ENCODE data around the gene AK4. TPM values are rescaled to one million over a fixed set of nuclear protein-coding genes. Genes with fewer than 3 reads are reported as not detected.
"Not testable (repeated sequence)": the region's sequence is repeated elsewhere in the genome, so short reads cannot be mapped to it uniquely, and the experiment has no call there.

The AK4 gene
- 5.9 TPM for total RNA-seq
- 11.5 TPM for polyA plus RNA-seq
- long read RNA-seq, donor 1, result 0 reads
- long read RNA-seq, donor 2, full-length matches to known transcripts, result 11 of 11 reads
- long read RNA-seq, donor 2, partial matches to known transcripts, result 0 of 11 reads
- long read RNA-seq, donor 2, other reads (novel, unspliced or antisense), result 0 of 11 reads
- long read RNA-seq, donor 3, full-length matches to known transcripts, result 2 of 2 reads
- long read RNA-seq, donor 3, partial matches to known transcripts, result 0 of 2 reads
- long read RNA-seq, donor 3, other reads (novel, unspliced or antisense), result 0 of 2 reads
- long read RNA-seq, donor 4, full-length matches to known transcripts, result 1 of 1 reads
- long read RNA-seq, donor 4, partial matches to known transcripts, result 0 of 1 reads
- long read RNA-seq, donor 4, other reads (novel, unspliced or antisense), result 0 of 1 reads
- long read RNA-seq, donor 5, full-length matches to known transcripts, result 8 of 8 reads
- long read RNA-seq, donor 5, partial matches to known transcripts, result 0 of 8 reads
- long read RNA-seq, donor 5, other reads (novel, unspliced or antisense), result 0 of 8 reads
- long read RNA-seq, donor 6, full-length matches to known transcripts, result 3 of 3 reads
- long read RNA-seq, donor 6, partial matches to known transcripts, result 0 of 3 reads
- long read RNA-seq, donor 6, other reads (novel, unspliced or antisense), result 0 of 3 reads
- long read RNA-seq, donor 7, full-length matches to known transcripts, result 5 of 5 reads
- long read RNA-seq, donor 7, partial matches to known transcripts, result 0 of 5 reads
- long read RNA-seq, donor 7, other reads (novel, unspliced or antisense), result 0 of 5 reads
- long read RNA-seq, donor 8, partial matches to known transcripts, result 0 of 1 reads
- long read RNA-seq, donor 8, other reads (novel, unspliced or antisense), result 0 of 1 reads
- long read RNA-seq, donor 9, partial matches to known transcripts, result 0 of 2 reads
- long read RNA-seq, donor 9, other reads (novel, unspliced or antisense), result 0 of 2 reads
- long read RNA-seq, donor 10, full-length matches to known transcripts, result 4 of 4 reads
- long read RNA-seq, donor 10, partial matches to known transcripts, result 0 of 4 reads
- long read RNA-seq, donor 10, other reads (novel, unspliced or antisense), result 0 of 4 reads

DNA sequence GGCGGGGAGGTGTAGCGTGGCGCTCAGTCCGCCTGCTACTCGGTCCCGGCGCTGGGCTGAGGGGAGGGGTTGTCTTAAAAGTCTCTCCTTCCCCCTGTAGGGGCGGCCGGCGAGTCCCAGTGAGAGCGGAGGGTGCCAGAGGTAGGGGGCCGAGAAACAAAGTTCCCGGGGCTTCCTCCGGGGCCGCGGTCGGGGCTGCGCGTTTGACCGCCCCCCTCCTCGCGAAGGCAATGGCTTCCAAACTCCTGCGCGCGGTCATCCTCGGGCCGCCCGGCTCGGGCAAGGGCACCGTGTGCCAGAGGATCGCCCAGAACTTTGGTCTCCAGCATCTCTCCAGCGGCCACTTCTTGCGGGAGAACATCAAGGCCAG lies at the start of gene AK4:
Gene AK4, plus strand, starts transcription at position 26 of the 370 bp plus-strand sequence. Its CDS starts 205 bp downstream, at position 231.
- H3K27ac ChIP-seq (ENCODE audit: low read depth in 1 of 2, low read length in 1 of 2), result peak within 1 kb of the TSS in 1 of 2 donors; percentile 40
- not testable (repeated sequence) for H3K9me3 ChIP-seq (ENCODE audit: control insufficient read depth in 2 of 2, insufficient read depth in 1 of 2, low read length in 1 of 2); DNase-seq (ENCODE audit: low read depth in 6 of 9, low spot score in 9 of 9); H3K36me3 ChIP-seq (ENCODE audit: control insufficient read depth in 2 of 2, insufficient read depth in 2 of 2, low read length in 1 of 2)
- peaks cover 35 to 61% of the 10 kb centered on the region in 2 donors for H3K27me3 ChIP-seq (ENCODE audit: control insufficient read depth in 2 of 2, insufficient read depth in 1 of 2, low read length in 1 of 2)
- peaks cover 7 to 11% of the 10 kb centered on the region in 2 donors for H3K4me1 ChIP-seq (ENCODE audit: control insufficient read depth in 2 of 2, insufficient read depth in 2 of 2, low read length in 2 of 2)
- peak within 1 kb of the TSS; percentile 37 to 52 for H3K4me3 ChIP-seq (ENCODE audit: low read length in 2 of 2)
- 5% methylated on average over 12 of the region's 33 CpGs for WGBS

DNA sequence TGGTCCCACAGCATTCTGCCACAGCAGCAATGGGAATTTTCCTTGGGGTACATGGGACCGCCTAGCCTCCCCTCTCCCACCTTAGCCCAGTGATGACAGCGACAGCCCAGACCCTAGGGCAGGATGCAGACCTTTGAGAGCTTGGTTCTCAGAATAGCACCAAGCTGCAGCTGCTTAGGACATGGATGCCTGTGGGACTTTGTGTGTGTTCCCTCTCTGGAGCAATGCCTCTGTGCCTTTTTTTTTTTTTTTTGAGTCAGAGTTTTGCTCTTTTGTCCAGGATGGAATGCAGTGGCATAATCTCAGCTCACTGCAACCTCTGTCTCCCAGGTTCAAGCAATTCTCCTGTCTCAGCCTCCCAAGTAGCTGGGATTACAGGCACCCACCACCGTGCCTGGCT lies 44.2 kb upstream of the AK4 start:
- 99% methylated on average over 3 of the region's 3 CpGs for WGBS
- H3K27me3 ChIP-seq (ENCODE audit: control insufficient read depth in 2 of 2, insufficient read depth in 1 of 2, low read length in 1 of 2), result no peaks in the 10 kb centered on the region
- H3K36me3 ChIP-seq (ENCODE audit: control insufficient read depth in 2 of 2, insufficient read depth in 2 of 2, low read length in 1 of 2), result no peaks in the 10 kb centered on the region
- DNase-seq (ENCODE audit: low read depth in 6 of 9, low spot score in 9 of 9), result no peak
- no peak overlapping the region for H3K27ac ChIP-seq (ENCODE audit: low read depth in 1 of 2, low read length in 1 of 2)
- H3K9me3 ChIP-seq (ENCODE audit: control insufficient read depth in 2 of 2, insufficient read depth in 1 of 2, low read length in 1 of 2), result peaks cover 0 to 5% of the 10 kb centered on the region in 2 donors
- no peak overlapping the region for H3K4me3 ChIP-seq (ENCODE audit: low read length in 2 of 2)
- H3K4me1 ChIP-seq (ENCODE audit: control insufficient read depth in 2 of 2, insufficient read depth in 2 of 2, low read length in 2 of 2), result no peaks in the 10 kb centered on the region

DNA sequence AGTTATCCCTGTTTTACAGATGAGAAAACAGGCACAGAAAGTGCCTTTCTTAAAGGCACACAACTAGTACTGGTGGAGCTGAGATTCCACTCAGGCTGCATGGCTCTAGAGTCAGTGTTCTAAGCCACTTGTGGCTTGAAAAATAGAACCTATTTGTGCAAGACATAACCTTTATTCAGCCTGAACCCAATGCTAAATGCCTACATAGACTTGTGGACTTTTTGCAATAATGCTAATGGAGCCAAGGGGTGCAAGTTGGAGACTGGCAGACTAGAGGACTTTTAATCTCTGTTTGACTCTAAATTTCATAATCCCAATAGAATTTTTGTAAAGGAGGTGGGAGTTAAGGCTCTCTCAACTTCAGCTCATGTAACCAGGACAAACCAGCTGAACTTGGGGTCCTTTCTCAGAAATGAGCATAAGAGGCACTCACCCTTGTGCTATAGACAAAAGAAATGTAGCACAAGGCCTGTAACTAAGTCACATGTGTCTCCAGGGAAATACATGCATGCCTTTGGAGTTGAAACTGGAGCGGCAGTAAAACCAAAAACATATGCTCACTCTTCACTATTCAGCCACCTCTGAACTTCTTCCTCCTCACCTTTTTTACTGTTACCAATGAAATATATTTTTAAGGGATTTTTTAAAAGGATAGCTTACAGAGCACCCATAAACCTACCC lies 43.0 kb upstream of the AK4 start:
- no peak overlapping the region for H3K27ac ChIP-seq (ENCODE audit: low read depth in 1 of 2, low read length in 1 of 2)
- H3K4me1 ChIP-seq (ENCODE audit: control insufficient read depth in 2 of 2, insufficient read depth in 2 of 2, low read length in 2 of 2), result no peaks in the 10 kb centered on the region
- 94% methylated on average over 1 of the region's 1 CpG for WGBS
- DNase-seq (ENCODE audit: low read depth in 6 of 9, low spot score in 9 of 9), result no peak
- H3K36me3 ChIP-seq (ENCODE audit: control insufficient read depth in 2 of 2, insufficient read depth in 2 of 2, low read length in 1 of 2), result no peaks in the 10 kb centered on the region
- no peak overlapping the region for H3K4me3 ChIP-seq (ENCODE audit: low read length in 2 of 2)
- no peaks in the 10 kb centered on the region for H3K27me3 ChIP-seq (ENCODE audit: control insufficient read depth in 2 of 2, insufficient read depth in 1 of 2, low read length in 1 of 2)
- H3K9me3 ChIP-seq (ENCODE audit: control insufficient read depth in 2 of 2, insufficient read depth in 1 of 2, low read length in 1 of 2), result peaks cover 0 to 4% of the 10 kb centered on the region in 2 donors

DNA sequence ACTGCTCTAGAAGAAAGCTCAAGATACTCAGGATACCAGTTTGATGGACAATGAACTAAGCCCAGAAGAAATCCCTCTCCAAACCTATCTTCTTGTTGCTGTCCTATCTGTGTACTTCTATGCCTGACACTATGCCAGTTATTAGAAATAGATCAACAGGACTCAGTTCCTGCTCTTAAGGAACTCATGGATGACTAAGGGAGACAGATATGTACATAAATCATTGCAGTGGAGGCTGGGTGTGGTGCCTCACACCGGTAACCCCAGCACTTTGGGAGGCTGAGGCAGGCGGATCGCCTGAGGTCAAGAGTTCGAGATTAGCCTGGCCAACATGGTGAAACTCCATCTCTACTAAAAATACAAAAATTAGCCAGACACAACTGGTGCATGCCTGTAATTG lies 42.4 kb upstream of the AK4 start:
- no peaks in the 10 kb centered on the region for H3K27me3 ChIP-seq (ENCODE audit: control insufficient read depth in 2 of 2, insufficient read depth in 1 of 2, low read length in 1 of 2)
- no peaks in the 10 kb centered on the region for H3K4me1 ChIP-seq (ENCODE audit: control insufficient read depth in 2 of 2, insufficient read depth in 2 of 2, low read length in 2 of 2)
- H3K4me3 ChIP-seq (ENCODE audit: low read length in 2 of 2), result no peak overlapping the region
- no peaks in the 10 kb centered on the region for H3K36me3 ChIP-seq (ENCODE audit: control insufficient read depth in 2 of 2, insufficient read depth in 2 of 2, low read length in 1 of 2)
- no peak for DNase-seq (ENCODE audit: low read depth in 6 of 9, low spot score in 9 of 9)
- peaks cover 0 to 1% of the 10 kb centered on the region in 2 donors for H3K9me3 ChIP-seq (ENCODE audit: control insufficient read depth in 2 of 2, insufficient read depth in 1 of 2, low read length in 1 of 2)
- 94% methylated on average over 4 of the region's 4 CpGs for WGBS
- H3K27ac ChIP-seq (ENCODE audit: low read depth in 1 of 2, low read length in 1 of 2), result no peak overlapping the region

DNA sequence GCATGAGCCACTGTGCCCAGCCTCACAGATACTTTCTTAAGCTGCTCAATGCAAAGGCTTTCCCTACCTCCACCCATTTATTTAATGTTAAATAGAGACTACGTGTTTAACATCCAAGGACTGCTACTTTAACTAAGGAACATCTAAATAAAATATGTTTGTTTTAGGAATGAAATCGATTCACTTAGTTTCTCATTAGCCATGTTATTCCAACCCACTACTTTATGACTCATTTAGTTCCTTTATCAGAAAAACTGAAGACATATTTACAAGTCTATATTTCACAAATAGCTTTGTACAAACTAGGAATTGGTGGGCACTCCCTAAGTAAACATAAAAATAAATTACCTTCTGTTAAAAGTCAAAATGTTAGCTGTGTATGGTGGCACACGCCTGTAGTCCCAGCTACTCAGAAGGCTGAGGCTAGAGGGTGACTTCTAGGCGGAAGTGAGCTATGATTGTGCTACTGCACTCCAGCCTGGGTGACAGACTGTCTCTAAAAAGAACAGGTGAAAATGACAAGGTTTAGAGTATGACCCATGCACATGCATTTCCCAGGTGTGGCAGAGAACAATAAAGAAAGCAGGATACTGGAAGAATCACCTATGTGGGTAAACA lies 39.9 kb upstream of the AK4 start:
- no peaks in the 10 kb centered on the region for H3K36me3 ChIP-seq (ENCODE audit: control insufficient read depth in 2 of 2, insufficient read depth in 2 of 2, low read length in 1 of 2)
- H3K4me1 ChIP-seq (ENCODE audit: control insufficient read depth in 2 of 2, insufficient read depth in 2 of 2, low read length in 2 of 2), result no peaks in the 10 kb centered on the region
- whole genome bisulfite sequencing, result 96% methylated on average over 4 of the region's 4 CpGs
- H3K9me3 ChIP-seq (ENCODE audit: control insufficient read depth in 2 of 2, insufficient read depth in 1 of 2, low read length in 1 of 2), result peaks cover 0 to 5% of the 10 kb centered on the region in 2 donors
- DNase-seq (ENCODE audit: low read depth in 6 of 9, low spot score in 9 of 9), result no peak
- H3K27me3 ChIP-seq (ENCODE audit: control insufficient read depth in 2 of 2, insufficient read depth in 1 of 2, low read length in 1 of 2), result no peaks in the 10 kb centered on the region
- H3K27ac ChIP-seq (ENCODE audit: low read depth in 1 of 2, low read length in 1 of 2), result no peak overlapping the region
- H3K4me3 ChIP-seq (ENCODE audit: low read length in 2 of 2), result no peak overlapping the region

DNA sequence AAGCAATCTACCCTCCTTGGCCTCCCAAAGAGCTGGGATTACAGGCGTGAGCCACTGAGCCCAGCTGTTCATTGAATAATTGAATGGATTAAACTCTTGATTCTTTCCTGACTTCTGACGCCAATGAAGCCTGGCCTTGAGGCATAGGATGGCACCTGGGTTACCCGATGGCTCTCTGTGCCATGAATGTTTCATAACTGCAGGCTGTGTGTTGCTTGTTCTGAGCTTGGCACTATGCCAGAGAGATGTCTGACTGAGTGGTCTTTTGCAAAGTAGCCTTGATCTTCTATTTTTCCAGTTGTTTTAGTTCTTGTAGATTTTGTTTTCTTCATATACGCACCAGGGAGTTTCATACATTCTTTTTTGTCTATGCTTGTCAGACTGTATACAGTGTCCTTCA lies 38.5 kb upstream of the AK4 start:
- WGBS, result 96% methylated on average over 4 of the region's 4 CpGs
- no peaks in the 10 kb centered on the region for H3K27me3 ChIP-seq (ENCODE audit: control insufficient read depth in 2 of 2, insufficient read depth in 1 of 2, low read length in 1 of 2)
- no peak for DNase-seq (ENCODE audit: low read depth in 6 of 9, low spot score in 9 of 9)

DNA sequence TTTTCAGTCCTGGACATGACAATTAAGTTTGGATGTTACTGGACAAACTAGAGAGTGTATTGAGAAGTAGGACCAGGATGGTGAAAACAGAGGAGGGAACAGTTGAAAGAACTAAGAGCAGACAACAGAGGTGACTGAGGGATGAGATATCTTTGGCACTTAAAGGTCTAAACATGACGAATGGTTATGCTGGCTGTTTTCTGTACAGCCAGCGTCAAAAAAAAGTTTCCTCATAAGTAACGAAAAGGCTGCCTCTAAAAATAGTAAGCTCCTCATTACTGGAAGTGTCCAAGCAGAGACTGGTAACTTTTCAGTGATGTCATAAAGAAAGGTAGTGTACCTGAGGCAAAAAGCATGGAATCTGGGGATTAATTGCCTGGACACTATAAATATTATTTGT lies 35.2 kb upstream of the AK4 start:
- WGBS, result 79% methylated on average over 3 of the region's 3 CpGs
- no peaks in the 10 kb centered on the region for H3K27me3 ChIP-seq (ENCODE audit: control insufficient read depth in 2 of 2, insufficient read depth in 1 of 2, low read length in 1 of 2)
- H3K4me1 ChIP-seq (ENCODE audit: control insufficient read depth in 2 of 2, insufficient read depth in 2 of 2, low read length in 2 of 2), result no peaks in the 10 kb centered on the region
- H3K4me3 ChIP-seq (ENCODE audit: low read length in 2 of 2), result no peak overlapping the region
- H3K36me3 ChIP-seq (ENCODE audit: control insufficient read depth in 2 of 2, insufficient read depth in 2 of 2, low read length in 1 of 2), result no peaks in the 10 kb centered on the region
- peaks cover 0 to 5% of the 10 kb centered on the region in 2 donors for H3K9me3 ChIP-seq (ENCODE audit: control insufficient read depth in 2 of 2, insufficient read depth in 1 of 2, low read length in 1 of 2)
- DNase-seq (ENCODE audit: low read depth in 6 of 9, low spot score in 9 of 9), result no peak
- no peak overlapping the region for H3K27ac ChIP-seq (ENCODE audit: low read depth in 1 of 2, low read length in 1 of 2)

More for the DNA sequence above, 38.5 kb upstream of the AK4 start:
- Histone ChIP-seq H3K36me3 (ENCODE audit: control insufficient read depth in 2 of 2, insufficient read depth in 2 of 2, low read length in 1 of 2) (no peaks in the 10 kb centered on the region), H3K9me3 (ENCODE audit: control insufficient read depth in 2 of 2, insufficient read depth in 1 of 2, low read length in 1 of 2) (peaks cover 0 to 5% of the 10 kb centered on the region in 2 donors), H3K4me3 (ENCODE audit: low read length in 2 of 2) (no peak overlapping the region), H3K27ac (ENCODE audit: low read depth in 1 of 2, low read length in 1 of 2) (no peak overlapping the region), H3K4me1 (ENCODE audit: control insufficient read depth in 2 of 2, insufficient read depth in 2 of 2, low read length in 2 of 2) (no peaks in the 10 kb centered on the region)

DNA sequence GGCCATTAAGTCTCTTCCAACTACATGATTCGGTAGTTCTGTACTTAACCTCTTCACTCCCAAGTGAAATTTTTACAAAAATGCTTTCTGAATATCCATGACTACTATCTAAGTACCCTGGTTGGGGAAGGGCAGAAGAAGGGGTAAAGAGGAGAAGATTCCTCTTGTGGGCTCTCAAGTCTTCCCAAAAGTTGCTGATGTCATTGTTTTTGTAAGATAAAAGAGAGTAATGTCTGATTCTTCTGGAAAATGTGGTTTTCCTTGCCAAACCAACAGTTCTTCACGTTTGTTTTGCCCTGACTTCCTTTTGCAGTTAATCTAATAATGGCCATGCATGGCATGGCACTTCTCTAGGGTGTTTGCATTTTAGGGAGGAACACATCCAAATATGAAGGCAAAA lies 34.7 kb upstream of the AK4 start:
- DNase-seq (ENCODE audit: low read depth in 6 of 9, low spot score in 9 of 9), result no peak
- H3K4me3 ChIP-seq (ENCODE audit: low read length in 2 of 2), result no peak overlapping the region
- 14% methylated on average over 2 of the region's 2 CpGs for WGBS
- no peaks in the 10 kb centered on the region for H3K36me3 ChIP-seq (ENCODE audit: control insufficient read depth in 2 of 2, insufficient read depth in 2 of 2, low read length in 1 of 2)
- H3K27me3 ChIP-seq (ENCODE audit: control insufficient read depth in 2 of 2, insufficient read depth in 1 of 2, low read length in 1 of 2), result no peaks in the 10 kb centered on the region
- no peaks in the 10 kb centered on the region for H3K4me1 ChIP-seq (ENCODE audit: control insufficient read depth in 2 of 2, insufficient read depth in 2 of 2, low read length in 2 of 2)
- H3K9me3 ChIP-seq (ENCODE audit: control insufficient read depth in 2 of 2, insufficient read depth in 1 of 2, low read length in 1 of 2), result peaks cover 0 to 5% of the 10 kb centered on the region in 2 donors
- H3K27ac ChIP-seq (ENCODE audit: low read depth in 1 of 2, low read length in 1 of 2), result no peak overlapping the region
